ENCODE data around the gene COA8.
"Not testable (repeated sequence)": the region's sequence is repeated elsewhere in the genome, so short reads cannot be mapped to it uniquely, and the experiment has no call there.

The COA8 gene

GRCh38 chr14:103525430-103526246 is 37.1 kb upstream of the COA8 start:
- not testable (repeated sequence) for DNase-seq (ENCODE audit: low read depth in 2 of 2)

- no peak for DNase-seq (ENCODE audit: low read depth in 2 of 2)
Observed at GRCh38 chr14:103526247-103526913, 36.4 kb upstream of the COA8 start.

- no peak for DNase-seq (ENCODE audit: low read depth in 2 of 2)
Observed at GRCh38 chr14:103526914-103527248, 35.9 kb upstream of the COA8 start.

GRCh38 chr14:103527408-103528145 is 35.2 kb upstream of the COA8 start:
- DNase-seq (ENCODE audit: low read depth in 2 of 2): peak in 1 of 2 experiments; percentile 20

GRCh38 chr14:103528146-103528586 is 34.6 kb upstream of the COA8 start:
- no peak for DNase-seq (ENCODE audit: low read depth in 2 of 2)

GRCh38 chr14:103528587-103529382 is 34.0 kb upstream of the COA8 start, which contains the start of gene TRMT61A:
Gene TRMT61A (plus strand): TSS chr14:103529196. CDS start chr14:103529979, 783 bp downstream.
- DNase-seq (ENCODE audit: low read depth in 2 of 2): peak; percentile 69 to 73

GRCh38 chr14:103529383-103530365 is 33.1 kb upstream of the COA8 start:
- no peak for DNase-seq (ENCODE audit: low read depth in 2 of 2)

- DNase-seq (ENCODE audit: low read depth in 2 of 2): no peak
Observed at GRCh38 chr14:103530390-103530789, 32.4 kb upstream of the COA8 start.

- DNase-seq (ENCODE audit: low read depth in 2 of 2): no peak
Observed at GRCh38 chr14:103530831-103531230, 31.9 kb upstream of the COA8 start.

GRCh38 chr14:103531421-103532215 is 31.1 kb upstream of the COA8 start:
- DNase-seq (ENCODE audit: low read depth in 2 of 2): no peak

GRCh38 chr14:103532216-103533136 is 30.3 kb upstream of the COA8 start:
- DNase-seq (ENCODE audit: low read depth in 2 of 2): no peak

- no peak for DNase-seq (ENCODE audit: low read depth in 2 of 2)
Observed at GRCh38 chr14:103533137-103533998, 29.4 kb upstream of the COA8 start.

- no peak for DNase-seq (ENCODE audit: low read depth in 2 of 2)
Observed at GRCh38 chr14:103533999-103534575, 28.7 kb upstream of the COA8 start.

- no peak for DNase-seq (ENCODE audit: low read depth in 2 of 2)
Observed at GRCh38 chr14:103534576-103535061, 28.1 kb upstream of the COA8 start.

- no peak for DNase-seq (ENCODE audit: low read depth in 2 of 2)
Observed at GRCh38 chr14:103535081-103535890, 27.5 kb upstream of the COA8 start.

Data from fibroblast of skin of left quadriceps (primary cell).